GM23248 (cell line): ENCODE measurements around the gene LIN7A. TPM values are rescaled to one million over a fixed set of nuclear protein-coding genes. Genes with fewer than 3 reads are reported as not detected.

Source experiments
- DNase-seq: peaks from one replicate; pipeline ENCODE4 v3.0.0-alpha.2; 2015
- H2AFZ ChIP-seq: fragments of 200-600 bp; sonication (generic); 2 replicates; pipeline ENCODE4 v1.6.1; 2016; ENCODE audit warnings: antibody characterized with exemption
- H3F3A ChIP-seq: fragments of 200-600 bp; sonication (generic); 2 replicates; pipeline ENCODE4 v1.6.1; 2016; ENCODE audit warnings: mild to moderate bottlenecking, antibody characterized with exemption, mixed run types; ENCODE audit not compliant: insufficient read depth
- H3K27ac ChIP-seq: fragments of 200-600 bp; sonication (generic); 2 replicates; pipeline ENCODE4 v1.5.1; 2016; ENCODE audit warnings: mild to moderate bottlenecking
- H3K27me3 ChIP-seq: fragments of 200-600 bp; sonication (generic); replicated peaks from 2 replicates; pipeline ENCODE4 v1.6.1; 2016; ENCODE audit warnings: mild to moderate bottlenecking; ENCODE audit not compliant: insufficient read depth
- H3K36me3 ChIP-seq: fragments of 200-600 bp; sonication (generic); 2 replicates; pipeline ENCODE4 v1.6.1; 2016; ENCODE audit warnings: low read depth, mild to moderate bottlenecking
- H3K4me1 ChIP-seq: fragments of 200-600 bp; sonication (generic); 2 replicates; pipeline ENCODE4 v1.6.1; 2016; ENCODE audit warnings: mild to moderate bottlenecking; ENCODE audit not compliant: insufficient read depth
- H3K4me2 ChIP-seq: fragments of 200-600 bp; sonication (generic); one replicate; pipeline ENCODE4 v1.6.1; 2016; ENCODE audit warnings: mild to moderate bottlenecking; ENCODE audit not compliant: unreplicated experiment
- H3K4me3 ChIP-seq: fragments of 200-600 bp; sonication (generic); 2 replicates; pipeline ENCODE4 v1.5.1; 2016; ENCODE audit warnings: mild to moderate bottlenecking
- H3K79me2 ChIP-seq: fragments of 200-600 bp; sonication (generic); 2 replicates; pipeline ENCODE4 v1.6.1; 2016; ENCODE audit warnings: mild to moderate bottlenecking; ENCODE audit not compliant: insufficient read depth
- H3K9ac ChIP-seq: fragments of 200-600 bp; sonication (generic); 2 replicates; pipeline ENCODE4 v1.6.1; 2016; ENCODE audit warnings: mild to moderate bottlenecking
- H3K9me2 ChIP-seq: fragments of 200-600 bp; sonication (generic); 2 replicates; pipeline ENCODE4 v1.6.1; 2016; ENCODE audit warnings: mixed run types, mild to moderate bottlenecking, moderate library complexity; ENCODE audit not compliant: insufficient read depth
- H3K9me3 ChIP-seq: fragments of 200-600 bp; sonication (generic); one replicate; pipeline ENCODE4 v1.6.1; 2017; ENCODE audit warnings: low read depth
- H4K20me1 ChIP-seq: fragments of 200-600 bp; sonication (generic); 2 replicates; pipeline ENCODE4 v1.6.0; 2016; ENCODE audit not compliant: insufficient read depth
- EZH2 ChIP-seq: fragments of 200-600 bp; sonication (generic); IDR thresholded peaks from 2 replicates; pipeline ENCODE4 v1.6.1; 2018; ENCODE audit warnings: antibody characterized with exemption, mild to moderate bottlenecking; ENCODE audit not compliant: insufficient read depth, poor library complexity, severe bottlenecking
- EZH2phosphoT487 ChIP-seq: fragments of 200-600 bp; sonication (generic); IDR thresholded peaks from 2 replicates; pipeline ENCODE4 v1.6.1; 2018; ENCODE audit warnings: antibody characterized with exemption, moderate library complexity, mild to moderate bottlenecking, low read depth; ENCODE audit not compliant: insufficient read depth
- WGBS, 2 experiments: methylation state at CpG; one replicate each; pipeline ENCODE4 v1.1.6; 2015 to 2017; ENCODE audit warnings: low lambda C conversion rate in 2 of 2, low coverage in 1 of 2; ENCODE audit errors: missing lambda C conversion rate in 2 of 2; 5-methylcytosine and 5-hydroxymethylcytosine counted together
- in situ Hi-C: fragments of 300-500 bp; cut with MboI; formaldehyde crosslinking; loops from 2 replicates; pipeline ENCODE4 v1.15.0; 2020
- polyA plus RNA-seq: library from polyadenylated mRNA; unstranded; fragments of >200 nt; fragmentation: Nextera tagmentation; extraction: Ambion mirVana; gene quantifications from 2 replicates; pipeline ENCODE4 v1.2.1, GENCODE V29; 2016
- total RNA-seq: library from RNA; depleted of rRNA; stranded (reverse); fragments of >200 nt; shearing (Covaris generic); gene quantifications from 2 replicates; pipeline ENCODE4 v1.2.3, GENCODE V29; 2014

The LIN7A gene
- total and polyA plus RNA-seq, 2 experiments from 2014 or later, result 1.5 to 1.6 TPM

DNA sequence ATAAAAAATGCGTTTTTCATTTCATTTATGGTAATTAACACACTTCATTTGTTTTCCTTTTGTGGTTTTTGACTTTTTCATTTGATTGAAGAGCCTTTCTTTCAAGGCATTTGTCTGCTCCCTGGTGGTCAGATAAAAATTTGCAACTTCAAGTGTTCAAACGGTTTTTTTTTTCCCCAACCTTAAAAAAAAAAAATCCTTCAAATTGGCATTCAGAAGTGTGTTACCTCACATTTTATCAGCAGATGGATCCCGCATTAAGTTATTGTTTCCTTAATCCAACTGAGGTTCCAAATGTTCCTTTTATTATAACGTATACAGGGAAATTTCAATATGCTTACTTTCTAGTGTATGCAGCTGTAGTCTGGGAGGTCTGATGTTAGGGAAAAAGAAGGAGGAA, 173.9 kb downstream of the LIN7A start:
- in situ Hi-C loops, result loop anchor here (5.0 to 25.0 kb wide), 2 partner anchors 352 to 552 kb away; no protein-coding TSS in a partner anchor
- peak; percentile 60 for DNase-seq

GRCh38 chr12:80761838-80762237, 175.9 kb downstream of the LIN7A start:
- no peak overlapping the region for H3K4me2 ChIP-seq
- H2AFZ ChIP-seq, result no peak overlapping the region
- peaks cover 15% of the 10 kb centered on the region for H3F3A ChIP-seq
- no peaks in the 10 kb centered on the region for H3K27me3 ChIP-seq
- no peak overlapping the region for H3K27ac ChIP-seq
- no peaks in the 10 kb centered on the region for H4K20me1 ChIP-seq
- H3K79me2 ChIP-seq, result no peaks in the 10 kb centered on the region
- no peaks in the 10 kb centered on the region for H3K36me3 ChIP-seq
- WGBS, 2 experiments, result 77 to 80% methylated on average over 5 of the region's 5 CpGs
- in situ Hi-C loops, result loop anchor here (5.0 to 25.0 kb wide), 2 partner anchors 350 to 550 kb away; no protein-coding TSS in a partner anchor
- no peak overlapping the region for H3K4me3 ChIP-seq
- H3K4me1 ChIP-seq, result peaks cover 20% of the 10 kb centered on the region
- no peaks in the 10 kb centered on the region for H3K9me2 ChIP-seq
- no peak for DNase-seq
- H3K9me3 ChIP-seq, result no peaks in the 10 kb centered on the region
- TF ChIP-seq EZH2 (no peak), EZH2phosphoT487 (no peak)
- H3K9ac ChIP-seq, result no peak overlapping the region

More for the DNA sequence above, 173.9 kb downstream of the LIN7A start:
- no peaks in the 10 kb centered on the region for H3F3A ChIP-seq
- H3K4me1 ChIP-seq, result peaks cover 4% of the 10 kb centered on the region; the same call in 1 of the 2 replicates
- WGBS, 2 experiments, result 1% methylated on average over 4 of the region's 4 CpGs
- H3K4me3 ChIP-seq, result no peak overlapping the region
- no peak overlapping the region for H3K27ac ChIP-seq
- no peaks in the 10 kb centered on the region for H4K20me1 ChIP-seq
- TF ChIP-seq EZH2, result no peak
- TF ChIP-seq EZH2phosphoT487, result no peak
- H3K36me3 ChIP-seq, result no peaks in the 10 kb centered on the region
- 0 out of 2 replicates have a peak overlapping the region, but pooled peaks have one; percentile 16 for H2AFZ ChIP-seq
- no peaks in the 10 kb centered on the region for H3K9me3 ChIP-seq
- H3K4me2 ChIP-seq, result peak overlapping the region; percentile 12
- no peaks in the 10 kb centered on the region for H3K9me2 ChIP-seq
- no peak overlapping the region for H3K9ac ChIP-seq
- H3K27me3 ChIP-seq, result no peaks in the 10 kb centered on the region
- no peaks in the 10 kb centered on the region for H3K79me2 ChIP-seq

GRCh38 chr12:80756875-80757274, 180.9 kb downstream of the LIN7A start:
- H3F3A ChIP-seq, result peaks cover 22% of the 10 kb centered on the region
- no peak overlapping the region for H3K9ac ChIP-seq
- peak overlapping the region; percentile 35; the same call in 1 of the 2 replicates for H3K4me3 ChIP-seq
- H3K27ac ChIP-seq, result peak overlapping the region; percentile 15; the same call in 1 of the 2 replicates
- no peaks in the 10 kb centered on the region for H3K27me3 ChIP-seq
- no peaks in the 10 kb centered on the region for H3K79me2 ChIP-seq
- TF ChIP-seq EZH2, result no peak
- TF ChIP-seq EZH2phosphoT487, result no peak
- 3 to 6% methylated on average over 1 of the region's 1 CpG for WGBS, 2 experiments
- peaks cover 25% of the 10 kb centered on the region for H3K4me1 ChIP-seq
- no peaks in the 10 kb centered on the region for H4K20me1 ChIP-seq
- DNase-seq, result peak; percentile 69
- in situ Hi-C loops, result loop anchor here (25.0 kb wide), 1 partner anchor 545 kb away; no protein-coding TSS in a partner anchor
- no peaks in the 10 kb centered on the region for H3K9me3 ChIP-seq
- peak overlapping the region; percentile 4 for H3K4me2 ChIP-seq
- H3K36me3 ChIP-seq, result no peaks in the 10 kb centered on the region
- 0 out of 2 replicates have a peak overlapping the region, but pooled peaks have one; percentile 8 for H2AFZ ChIP-seq
- no peaks in the 10 kb centered on the region for H3K9me2 ChIP-seq

GRCh38 chr12:80754274-80754673, 183.5 kb downstream of the LIN7A start:
- no peak overlapping the region for H2AFZ ChIP-seq
- no peaks in the 10 kb centered on the region for H3K79me2 ChIP-seq
- no peaks in the 10 kb centered on the region for H3K36me3 ChIP-seq
- H3K9me3 ChIP-seq, result no peaks in the 10 kb centered on the region
- H3K27ac ChIP-seq, result no peak overlapping the region
- in situ Hi-C loops, result loop anchor here (25.0 kb wide), 1 partner anchor 542 kb away; no protein-coding TSS in a partner anchor
- no peak for TF ChIP-seq EZH2phosphoT487
- TF ChIP-seq EZH2, result no peak
- H3K4me2 ChIP-seq, result no peak overlapping the region
- no peak for DNase-seq
- no peak overlapping the region for H3K4me3 ChIP-seq
- H3K27me3 ChIP-seq, result no peaks in the 10 kb centered on the region
- WGBS, 2 experiments, result 93 to 96% methylated on average over 3 of the region's 3 CpGs
- peaks cover 25% of the 10 kb centered on the region for H3K4me1 ChIP-seq
- H4K20me1 ChIP-seq, result no peaks in the 10 kb centered on the region
- H3F3A ChIP-seq, result peaks cover 22% of the 10 kb centered on the region
- no peak overlapping the region for H3K9ac ChIP-seq
- H3K9me2 ChIP-seq, result no peaks in the 10 kb centered on the region

DNA sequence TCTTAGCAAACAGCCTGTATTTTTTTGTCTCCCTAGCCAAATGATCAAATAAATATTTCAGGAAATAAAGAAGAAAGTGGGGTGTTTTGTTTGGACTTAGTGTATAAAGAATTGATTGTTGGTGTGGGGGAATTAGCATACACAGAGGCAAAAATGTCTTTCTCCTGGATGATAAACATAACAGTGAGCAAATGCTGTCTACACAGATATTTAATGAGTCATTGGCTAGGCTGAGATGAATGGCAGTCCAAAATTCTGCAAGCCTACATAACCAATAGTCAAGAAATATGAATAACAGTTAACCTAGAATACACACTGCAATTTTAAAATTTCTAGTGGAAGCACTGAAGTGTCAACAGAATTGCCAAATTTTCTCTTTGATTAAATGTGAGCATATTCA, 185.3 kb downstream of the LIN7A start:
- in situ Hi-C loops, result loop anchor here (25.0 kb wide), 1 partner anchor 540 kb away; no protein-coding TSS in a partner anchor
- no peak for TF ChIP-seq EZH2
- TF ChIP-seq EZH2phosphoT487, result no peak

More for the DNA sequence above, 185.3 kb downstream of the LIN7A start:
- no peak overlapping the region for H3K4me2 ChIP-seq
- no peak overlapping the region for H3K27ac ChIP-seq
- H3F3A ChIP-seq, result peaks cover 13% of the 10 kb centered on the region
- peak; percentile 28 for DNase-seq
- H3K27me3 ChIP-seq, result no peaks in the 10 kb centered on the region
- no peaks in the 10 kb centered on the region for H4K20me1 ChIP-seq
- H2AFZ ChIP-seq, result peak overlapping the region; percentile 11; the same call in 1 of the 2 replicates
- H3K9ac ChIP-seq, result no peak overlapping the region
- H3K36me3 ChIP-seq, result no peaks in the 10 kb centered on the region
- H3K4me1 ChIP-seq, result peaks cover 14% of the 10 kb centered on the region
- no peak overlapping the region for H3K4me3 ChIP-seq
- no peaks in the 10 kb centered on the region for H3K9me2 ChIP-seq
- H3K79me2 ChIP-seq, result no peaks in the 10 kb centered on the region
- H3K9me3 ChIP-seq, result no peaks in the 10 kb centered on the region
